ENCODE results near the gene TSPAN1.

- no peak for TF ChIP-seq POLR2A (IDR thresholded peaks at IDR 0.05; ENCODE audit: low read depth, low read length)
- no peak for TF ChIP-seq TAF1 (IDR thresholded peaks at IDR 0.05; ENCODE audit: borderline replicate concordance, low read depth, low read length)
Observed at GRCh38 chr1:46131093-46131492, 43.8 kb upstream of the TSPAN1 start.

Data from GM12892 (cell line).